ENCODE data around the gene SCUBE3. TPM values are rescaled to one million over a fixed set of nuclear protein-coding genes. Genes with fewer than 3 reads are reported as not detected.

SCUBE3 gene
- total and polyA plus RNA-seq, 2 of the 13 experiments (the other 11 are each of a cell fraction or from before 2014, with no cell fraction given), result not detected

DNA sequence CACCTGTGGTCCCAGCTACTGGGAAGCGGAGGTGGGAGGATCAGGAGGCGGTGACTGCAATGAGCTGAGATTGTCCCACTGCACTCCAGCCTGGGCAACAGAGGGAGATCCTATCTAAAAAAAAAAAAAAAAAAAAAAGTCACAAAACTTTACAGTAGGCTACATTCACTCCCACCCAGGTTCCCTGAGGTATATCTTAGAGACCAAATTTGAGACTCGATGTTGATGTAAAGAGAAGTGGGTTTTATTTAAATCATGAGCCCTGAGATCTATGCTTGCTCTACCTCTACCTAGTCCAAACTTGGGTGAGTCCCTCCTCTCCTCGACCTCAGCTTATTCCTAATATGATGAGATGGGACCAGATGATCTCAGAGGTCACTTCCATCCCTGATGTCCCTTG is 75.1 kb downstream of the SCUBE3 start:
- H3K9me3 ChIP-seq (ENCODE audit: low read length), result no peaks in the 10 kb centered on the region
- no peak overlapping the region for H3K27ac ChIP-seq (ENCODE audit: extremely low read length, insufficient read depth, low read length)
- no TSS peak for BruUV-seq (replicated peaks)
- H3K79me2 ChIP-seq (ENCODE audit: insufficient read depth, low read length), result no peaks in the 10 kb centered on the region
- no peaks in the 10 kb centered on the region for H4K20me1 ChIP-seq (ENCODE audit: insufficient read depth, low read length)
- H2AFZ ChIP-seq (ENCODE audit: low read length), result no peak overlapping the region
- no peak overlapping the region for H3K9ac ChIP-seq (ENCODE audit: insufficient read depth, low read depth, low read length)
- H3K4me1 ChIP-seq (ENCODE audit: insufficient read depth, low read length), result no peaks in the 10 kb centered on the region
- H3K4me3 ChIP-seq (replicated peaks in 1 of 3; ENCODE audit: insufficient read depth in 1 of 3, low read depth in 2 of 3, low read length in 3 of 3), result no peak overlapping the region
- TF ChIP-seq PITX1 (CRISPR knock-in tag; IDR thresholded peaks at IDR 0.05) (no peak), TAF15 (IDR thresholded peaks at IDR 0.05; ENCODE audit: low read depth, low read length, poor library complexity, severe bottlenecking) (no peak)
- WGBS (ENCODE audit: low lambda C conversion rate), result 71% methylated on average over 4 of the region's 4 CpGs
- peaks cover 20 to 53% of the 10 kb centered on the region in 2 experiments for H3K36me3 ChIP-seq (replicated peaks in 1 of 2; ENCODE audit: control insufficient read depth in 1 of 2, insufficient read depth in 2 of 2, low read length in 2 of 2)
- no peaks in the 10 kb centered on the region for H3K27me3 ChIP-seq (ENCODE audit: control insufficient read depth in 1 of 2, insufficient read depth in 2 of 2, low read length in 2 of 2)
- H3K4me2 ChIP-seq (ENCODE audit: low read depth, low read length), result no peak overlapping the region
- intact Hi-C loops (cut with micrococcal nuclease; ENCODE audit: unreplicated experiment), result no loop called here
- DNase-seq (ENCODE audit: low spot score) (no peak), ATAC-seq (no peak), FAIRE-seq (no peak)
- POLR2A ChIA-PET, result no interaction called here
- in situ Hi-C loops (cut with HindIII; ENCODE audit: extremely low pct_ligation_motif_present, low pct_unique_long_range_greater_than_20kb), result no loop called here
- CTCF ChIA-PET (ENCODE audit: low intra/inter-chr PET ratio, low total read pairs), result no interaction called here

- Histone ChIP-seq H3K36me3 (replicated peaks in 1 of 2; ENCODE audit: control insufficient read depth in 1 of 2, insufficient read depth in 2 of 2, low read length in 2 of 2) (peaks cover 17 to 40% of the 10 kb centered on the region in 2 experiments), H4K20me1 (ENCODE audit: insufficient read depth, low read length) (no peaks in the 10 kb centered on the region), H3K79me2 (ENCODE audit: insufficient read depth, low read length) (no peaks in the 10 kb centered on the region), H2AFZ (ENCODE audit: low read length) (no peak overlapping the region), H3K27ac (ENCODE audit: extremely low read length, insufficient read depth, low read length) (no peak overlapping the region), H3K27me3 (ENCODE audit: control insufficient read depth in 1 of 2, insufficient read depth in 2 of 2, low read length in 2 of 2) (no peaks in the 10 kb centered on the region), H3K4me3 (replicated peaks in 1 of 3; ENCODE audit: insufficient read depth in 1 of 3, low read depth in 2 of 3, low read length in 3 of 3) (no peak overlapping the region), H3K9me3 (ENCODE audit: low read length) (no peaks in the 10 kb centered on the region), H3K4me2 (ENCODE audit: low read depth, low read length) (no peak overlapping the region), H3K4me1 (ENCODE audit: insufficient read depth, low read length) (no peaks in the 10 kb centered on the region), H3K9ac (ENCODE audit: insufficient read depth, low read depth, low read length) (no peak overlapping the region)
- in situ Hi-C loops (cut with HindIII; ENCODE audit: extremely low pct_ligation_motif_present, low pct_unique_long_range_greater_than_20kb) (no loop called here), intact Hi-C loops (cut with micrococcal nuclease; ENCODE audit: unreplicated experiment) (loop anchor here (10.0 kb wide), 1 partner anchor 443 kb away; the partner anchor contains the start of gene ARMC12)
- FAIRE-seq, result no peak
- BruUV-seq (replicated peaks), result no TSS peak
- POLR2A ChIA-PET, result no interaction called here
- DNase-seq (ENCODE audit: low spot score), result no peak
- WGBS (ENCODE audit: low lambda C conversion rate), result 94% methylated on average over 13 of the region's 13 CpGs
- ATAC-seq, result no peak
- CTCF ChIA-PET (ENCODE audit: low intra/inter-chr PET ratio, low total read pairs), result no interaction called here
- TF ChIP-seq, protein P1, sequence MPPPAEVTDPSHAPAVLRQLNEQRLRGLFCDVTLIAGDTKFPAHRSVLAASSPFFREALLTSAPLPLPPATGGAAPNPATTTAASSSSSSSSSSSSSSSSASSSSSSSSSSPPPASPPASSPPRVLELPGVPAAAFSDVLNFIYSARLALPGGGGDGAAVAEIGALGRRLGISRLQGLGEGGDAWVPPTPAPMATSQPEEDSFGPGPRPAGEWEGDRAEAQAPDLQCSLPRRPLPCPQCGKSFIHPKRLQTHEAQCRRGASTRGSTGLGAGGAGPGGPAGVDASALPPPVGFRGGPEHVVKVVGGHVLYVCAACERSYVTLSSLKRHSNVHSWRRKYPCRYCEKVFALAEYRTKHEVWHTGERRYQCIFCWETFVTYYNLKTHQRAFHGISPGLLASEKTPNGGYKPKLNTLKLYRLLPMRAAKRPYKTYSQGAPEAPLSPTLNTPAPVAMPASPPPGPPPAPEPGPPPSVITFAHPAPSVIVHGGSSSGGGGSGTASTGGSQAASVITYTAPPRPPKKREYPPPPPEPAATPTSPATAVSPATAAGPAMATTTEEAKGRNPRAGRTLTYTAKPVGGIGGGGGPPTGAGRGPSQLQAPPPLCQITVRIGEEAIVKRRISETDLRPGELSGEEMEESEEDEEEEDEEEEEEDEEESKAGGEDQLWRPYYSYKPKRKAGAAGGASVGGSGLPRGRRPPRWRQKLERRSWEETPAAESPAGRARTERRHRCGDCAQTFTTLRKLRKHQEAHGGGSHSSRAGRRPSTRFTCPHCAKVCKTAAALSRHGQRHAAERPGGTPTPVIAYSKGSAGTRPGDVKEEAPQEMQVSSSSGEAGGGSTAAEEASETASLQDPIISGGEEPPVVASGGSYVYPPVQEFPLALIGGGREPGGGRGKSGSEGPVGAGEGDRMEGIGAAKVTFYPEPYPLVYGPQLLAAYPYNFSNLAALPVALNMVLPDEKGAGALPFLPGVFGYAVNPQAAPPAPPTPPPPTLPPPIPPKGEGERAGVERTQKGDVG (CRISPR knock-in tag; IDR thresholded peaks at IDR 0.05; ENCODE audit: borderline replicate concordance), result no peak
- TF ChIP-seq KLF15 (CRISPR knock-in tag; IDR thresholded peaks at IDR 0.05; ENCODE audit: borderline replicate concordance) (no peak), HMGXB4 (CRISPR knock-in tag; IDR thresholded peaks at IDR 0.05; ENCODE audit: borderline replicate concordance in 1 of 2, low read depth in 1 of 2) (no peak), SOX5 (CRISPR knock-in tag; IDR thresholded peaks at IDR 0.05; ENCODE audit: borderline replicate concordance) (no peak), ZNF367 (CRISPR knock-in tag; IDR thresholded peaks at IDR 0.05; ENCODE audit: borderline replicate concordance) (no peak), ZNF20 (CRISPR knock-in tag; IDR thresholded peaks at IDR 0.05) (no peak)
- TF ChIP-seq, protein P2, sequence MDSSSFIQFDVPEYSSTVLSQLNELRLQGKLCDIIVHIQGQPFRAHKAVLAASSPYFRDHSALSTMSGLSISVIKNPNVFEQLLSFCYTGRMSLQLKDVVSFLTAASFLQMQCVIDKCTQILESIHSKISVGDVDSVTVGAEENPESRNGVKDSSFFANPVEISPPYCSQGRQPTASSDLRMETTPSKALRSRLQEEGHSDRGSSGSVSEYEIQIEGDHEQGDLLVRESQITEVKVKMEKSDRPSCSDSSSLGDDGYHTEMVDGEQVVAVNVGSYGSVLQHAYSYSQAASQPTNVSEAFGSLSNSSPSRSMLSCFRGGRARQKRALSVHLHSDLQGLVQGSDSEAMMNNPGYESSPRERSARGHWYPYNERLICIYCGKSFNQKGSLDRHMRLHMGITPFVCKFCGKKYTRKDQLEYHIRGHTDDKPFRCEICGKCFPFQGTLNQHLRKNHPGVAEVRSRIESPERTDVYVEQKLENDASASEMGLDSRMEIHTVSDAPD (CRISPR knock-in tag; IDR thresholded peaks at IDR 0.05), result no peak
- TF ChIP-seq, protein P3, sequence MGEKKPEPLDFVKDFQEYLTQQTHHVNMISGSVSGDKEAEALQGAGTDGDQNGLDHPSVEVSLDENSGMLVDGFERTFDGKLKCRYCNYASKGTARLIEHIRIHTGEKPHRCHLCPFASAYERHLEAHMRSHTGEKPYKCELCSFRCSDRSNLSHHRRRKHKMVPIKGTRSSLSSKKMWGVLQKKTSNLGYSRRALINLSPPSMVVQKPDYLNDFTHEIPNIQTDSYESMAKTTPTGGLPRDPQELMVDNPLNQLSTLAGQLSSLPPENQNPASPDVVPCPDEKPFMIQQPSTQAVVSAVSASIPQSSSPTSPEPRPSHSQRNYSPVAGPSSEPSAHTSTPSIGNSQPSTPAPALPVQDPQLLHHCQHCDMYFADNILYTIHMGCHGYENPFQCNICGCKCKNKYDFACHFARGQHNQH (CRISPR knock-in tag; IDR thresholded peaks at IDR 0.05), result no peak
Observed at GRCh38 chr6:35291491-35291890, 77.7 kb downstream of the SCUBE3 start.
